HS-27A (cell line): ENCODE data around the gene WDR86.

Experiments used
- DNase-seq: peaks from one replicate; pipeline ENCODE4 v3.0.0-alpha.2; 2012; ENCODE audit warnings: low read depth, missing footprints

WDR86 gene

GRCh38 chr7:151439855-151440798 is 30.3 kb upstream of the WDR86 start, which contains the start of gene CRYGN:
CRYGN (minus strand) TSS chr7:151440141; CDS start chr7:151439917, 224 bp downstream.
- no peak for DNase-seq

GRCh38 chr7:151438864-151439601 is 29.2 kb upstream of the WDR86 start:
- no peak for DNase-seq

DNA sequence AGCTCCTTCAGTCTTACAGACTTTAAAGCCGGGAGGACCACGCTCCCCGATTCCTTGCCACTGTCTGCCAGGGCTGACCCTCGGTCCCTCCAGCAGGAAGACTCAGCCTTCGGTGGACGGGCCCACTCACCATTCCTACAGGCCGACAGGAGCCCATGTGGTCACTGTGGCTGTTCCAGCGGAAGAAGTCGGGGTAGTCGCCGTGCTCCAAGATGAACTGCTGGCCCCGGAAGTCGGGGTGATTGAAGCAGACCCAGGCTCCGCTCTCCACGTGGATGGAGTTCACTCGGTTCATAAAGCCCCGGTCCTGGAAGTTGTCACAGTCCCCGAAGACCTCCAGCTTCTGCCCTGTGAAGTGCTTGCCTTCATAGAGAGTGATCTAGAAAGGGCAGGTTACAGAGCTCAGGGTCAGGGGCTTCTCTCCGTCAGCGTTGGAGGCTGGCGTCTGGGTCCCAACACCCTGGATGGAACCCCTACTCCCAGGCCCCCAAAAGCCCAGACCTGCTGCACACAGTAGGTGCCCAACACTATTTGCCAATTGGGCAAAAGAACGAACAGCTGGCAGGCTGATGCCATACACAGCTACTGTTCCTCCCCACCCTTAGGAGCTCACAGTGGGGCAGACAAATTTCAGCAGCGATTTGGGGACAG is 28.2 kb upstream of the WDR86 start:
- no peak for DNase-seq

GRCh38 chr7:151437159-151437553 is 27.3 kb upstream of the WDR86 start:
- DNase-seq = no peak

DNA sequence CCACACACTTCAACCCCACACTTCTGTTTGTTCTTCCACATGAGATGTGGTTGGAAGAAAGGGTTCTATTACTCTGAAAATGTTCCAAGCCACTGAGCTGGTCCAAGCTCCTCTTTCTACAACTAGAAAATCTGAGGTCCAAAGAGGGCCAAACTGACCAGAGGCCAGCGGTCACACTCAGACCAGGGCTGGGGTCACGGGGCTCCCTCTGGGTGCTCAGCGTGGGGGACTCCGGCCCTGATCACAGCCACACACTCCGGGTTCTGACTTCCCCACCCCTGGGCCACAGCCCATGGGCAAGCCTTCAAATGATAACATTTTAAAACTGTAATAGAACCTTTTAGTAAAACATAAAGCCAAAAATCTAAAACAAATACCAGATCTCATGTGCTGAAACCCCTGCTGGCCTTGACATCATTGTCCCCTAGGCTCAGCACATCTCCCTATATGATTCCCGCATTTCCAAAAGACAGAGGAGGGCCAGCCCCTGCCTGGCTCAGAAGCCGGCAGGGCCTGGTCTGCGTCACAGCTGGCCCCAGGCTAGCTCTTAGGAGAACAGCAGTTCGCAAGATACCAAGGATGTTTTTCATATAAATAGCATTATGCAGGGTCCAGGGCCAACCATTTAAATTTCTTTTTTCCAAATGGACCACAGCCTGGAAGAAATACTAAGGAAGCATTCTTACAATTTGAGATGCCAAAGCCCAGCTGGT is 26.8 kb upstream of the WDR86 start:
- DNase-seq = no peak

GRCh38 chr7:151435971-151436370 is 26.1 kb upstream of the WDR86 start:
- no peak for DNase-seq

- no peak for DNase-seq
Measured at GRCh38 chr7:151435103-151435916, 25.5 kb upstream of the WDR86 start.

GRCh38 chr7:151434549-151434948 is 24.7 kb upstream of the WDR86 start:
- no peak for DNase-seq

DNA sequence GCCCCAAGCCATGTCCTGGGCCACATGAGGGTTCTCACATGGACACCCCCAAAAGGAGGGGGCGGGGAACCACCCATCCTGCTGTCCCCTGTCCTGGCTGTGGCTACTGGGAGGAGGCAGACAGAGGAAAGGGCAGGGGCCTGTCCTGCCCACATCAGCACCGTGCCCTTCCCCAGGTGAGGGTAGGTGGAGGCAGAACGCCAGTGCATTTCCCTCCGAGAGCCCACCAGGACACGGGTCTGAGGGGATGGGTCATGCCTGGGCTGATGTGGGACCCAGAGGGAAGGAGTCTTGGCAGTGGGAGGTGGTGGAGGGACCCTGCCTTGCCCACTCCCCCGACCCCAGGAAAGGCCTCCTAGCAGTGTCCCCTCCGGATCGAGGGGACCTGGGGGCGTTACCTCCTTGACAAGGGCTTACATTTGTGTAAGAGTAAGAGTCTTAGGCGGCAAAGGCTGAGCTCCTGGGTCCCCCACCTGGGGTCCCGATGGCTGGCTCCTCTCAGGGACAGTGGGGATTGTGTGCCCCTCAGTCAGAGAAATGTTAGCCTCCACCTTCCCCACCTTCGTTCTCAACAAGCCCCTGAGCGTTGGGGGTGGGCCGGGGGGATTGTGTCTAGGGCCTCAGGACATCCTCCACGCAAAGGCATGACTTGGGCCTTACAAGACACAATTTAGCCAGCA is 24.0 kb upstream of the WDR86 start:
- no peak for DNase-seq

DNA sequence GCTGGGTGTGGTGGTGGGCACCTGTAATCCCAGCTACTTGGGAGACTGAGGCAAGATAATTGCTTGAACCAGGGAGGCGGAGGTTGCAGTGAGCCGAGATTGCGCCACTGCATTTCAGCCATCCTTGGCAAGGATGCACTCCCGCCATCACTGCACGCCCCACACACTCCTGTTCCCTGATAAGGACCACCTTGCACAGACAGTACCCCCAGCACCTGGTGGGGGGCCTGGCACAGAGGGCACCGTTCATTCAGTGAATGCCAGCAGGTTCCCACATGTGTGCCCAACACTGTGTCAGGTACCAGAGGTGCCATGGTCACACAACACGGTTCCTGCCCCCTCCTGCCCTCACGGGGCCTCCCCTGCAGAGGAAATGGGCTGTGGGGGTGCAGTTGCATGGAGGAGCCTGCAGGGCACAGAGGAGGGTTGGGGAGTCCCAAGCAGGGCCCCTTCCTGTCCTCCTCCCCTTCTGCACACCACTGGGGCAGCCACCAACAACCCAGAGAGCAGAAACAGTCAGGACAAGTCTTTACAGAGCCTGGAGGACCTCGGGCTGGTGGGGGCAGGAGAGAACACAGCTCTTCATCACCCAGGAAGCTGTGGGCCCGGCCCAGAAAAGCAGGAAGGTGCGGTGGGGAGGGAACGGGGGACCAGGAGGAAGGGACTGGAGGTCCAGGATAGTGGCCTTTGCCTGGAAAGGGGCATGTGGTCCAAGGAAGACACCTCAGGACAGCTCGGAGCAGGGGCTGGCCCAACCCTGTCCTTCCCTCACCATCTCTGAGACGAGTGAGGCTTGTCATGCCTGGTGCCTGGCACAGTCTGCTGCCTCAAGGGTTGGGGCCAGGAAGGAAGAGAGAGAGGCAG is 23.1 kb upstream of the WDR86 start:
- DNase-seq = no peak

GRCh38 chr7:151431768-151432311 is 22.0 kb upstream of the WDR86 start:
- DNase-seq = no peak

- DNase-seq = no peak
Measured at GRCh38 chr7:151431281-151431767, 21.5 kb upstream of the WDR86 start.

GRCh38 chr7:151430391-151431205 is 20.8 kb upstream of the WDR86 start:
- no peak for DNase-seq

DNA sequence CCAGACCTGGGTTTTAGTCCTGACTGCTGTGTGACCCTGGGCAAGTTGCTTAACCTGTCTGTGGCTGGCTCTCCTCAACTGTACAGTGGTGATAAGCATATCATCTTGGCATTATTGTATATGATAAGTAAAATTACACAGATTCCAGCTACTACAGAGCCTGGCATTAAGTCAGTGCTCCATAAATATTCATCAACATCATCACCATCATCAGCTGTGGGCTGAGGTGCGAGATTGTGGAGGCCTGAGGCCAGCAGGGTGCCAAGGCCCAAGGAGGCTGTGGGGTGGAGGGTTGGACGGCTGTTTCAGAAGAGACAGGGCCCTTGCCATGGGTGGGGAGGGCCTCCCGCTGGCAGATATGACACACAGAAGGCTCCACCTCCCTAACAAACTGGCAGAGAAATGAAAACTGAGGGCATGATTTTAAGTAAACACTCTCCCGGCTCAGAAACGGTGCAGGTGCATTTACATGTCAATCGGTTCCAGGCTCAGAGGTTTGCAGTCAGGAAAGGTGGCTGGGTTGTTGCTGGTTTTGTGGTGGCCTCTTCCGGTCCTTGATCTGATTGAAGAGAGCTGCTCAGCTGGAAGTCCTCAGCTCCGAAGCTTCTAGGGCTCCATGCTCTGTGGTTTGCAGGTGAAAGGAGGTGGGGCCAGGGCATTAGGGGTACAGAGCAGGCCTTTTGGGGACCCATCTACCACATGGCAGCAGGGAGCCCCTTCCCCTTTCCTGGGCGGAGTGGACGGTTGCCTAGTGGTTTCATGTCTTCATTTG is 19.9 kb upstream of the WDR86 start:
- DNase-seq = no peak

DNA sequence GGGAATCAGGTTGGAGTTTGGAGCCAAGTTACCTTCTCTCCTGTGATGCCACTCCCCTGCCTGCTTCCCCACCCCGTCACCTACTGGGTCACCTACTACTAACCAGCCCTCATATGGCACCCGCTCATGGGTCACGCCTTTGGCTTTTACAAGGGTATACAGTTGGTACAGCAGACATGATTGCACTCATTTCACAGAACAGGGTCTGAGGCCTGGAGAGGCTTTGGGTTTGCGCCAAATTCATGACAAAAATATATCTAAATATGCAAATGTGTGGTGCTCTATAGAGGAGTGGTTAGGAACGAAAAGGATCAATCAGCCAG is 19.4 kb upstream of the WDR86 start:
- no peak for DNase-seq

- no peak for DNase-seq
Measured at GRCh38 chr7:151428378-151429236, 18.8 kb upstream of the WDR86 start.
